H1 (cell line): ENCODE results near the gene IARS2. TPM values are rescaled to one million over a fixed set of nuclear protein-coding genes. Genes with fewer than 3 reads are reported as not detected.

ENCODE experiments used
- CTCF ChIA-PET: fragments of 300-600 bp; sonication (Branson Sonifier 250); formaldehyde crosslinking; loops from one replicate; lab custom pipeline; 2021; ENCODE audit not compliant: partially characterized antibody; lab: Charles Lee
- POLR2A ChIA-PET: fragments of 300-600 bp; sonication (Branson Sonifier 250); formaldehyde crosslinking; loops from one replicate; lab custom pipeline; 2021; ENCODE audit warnings: inconsistent platforms; ENCODE audit not compliant: partially characterized antibody; lab: Charles Lee
- DNase-seq, 2 experiments: peaks; one replicate each; pipeline versions ENCODE4 v3.0.0 to v3.0.0-alpha.2; 2010 to 2022; ENCODE audit warnings: low spot score in 2 of 2, low read depth in 1 of 2, mixed read lengths in 1 of 2
- FAIRE-seq: peaks from 2 replicates; lab custom pipeline; 2011; peaks lifted over from hg19 to GRCh38; lab: Jason Lieb, UNC
- H2AFZ ChIP-seq: 2 replicates; pipeline ENCODE4 v1.8.1; 2012; ENCODE audit warnings: low read length, inconsistent platforms
- H2AK5ac ChIP-seq: 2 replicates; pipeline ENCODE4 v1.6.1; 2013; ENCODE audit warnings: low read depth, low read length
- H2BK120ac ChIP-seq: replicated peaks from 2 replicates; pipeline ENCODE3; 2013; ENCODE audit warnings: low read depth, low read length, inconsistent platforms
- H2BK12ac ChIP-seq: 2 replicates; pipeline ENCODE4 v1.6.1; 2013; ENCODE audit warnings: low read depth, low read length
- H2BK15ac ChIP-seq: 2 replicates; pipeline ENCODE4 v1.6.1; 2013; ENCODE audit warnings: low read length
- H2BK20ac ChIP-seq: 2 replicates; pipeline ENCODE4 v1.6.1; 2013; ENCODE audit warnings: low read length
- H2BK5ac ChIP-seq: 2 replicates; pipeline ENCODE4 v1.6.1; 2013; ENCODE audit warnings: low read depth, low read length
- H3K14ac ChIP-seq: 2 replicates; pipeline ENCODE4 v1.6.1; 2013; ENCODE audit warnings: inconsistent platforms; ENCODE audit not compliant: insufficient read length
- H3K18ac ChIP-seq: 2 replicates; pipeline ENCODE4 v1.6.1; 2013; ENCODE audit warnings: low read length; ENCODE audit errors: extremely low read depth
- H3K23ac ChIP-seq: 2 replicates; pipeline ENCODE4 v1.6.1; 2013; ENCODE audit warnings: inconsistent platforms; ENCODE audit not compliant: insufficient read length
- H3K23me2 ChIP-seq: 2 replicates; pipeline ENCODE4 v1.6.1; 2013; ENCODE audit warnings: low read depth, low read length
- H3K27ac ChIP-seq: 2 replicates; pipeline ENCODE4 v1.6.1; 2011; ENCODE audit warnings: low read depth, low read length, inconsistent platforms
- H3K27me3 ChIP-seq, 4 experiments: replicated peaks in 1 of 4; 1 replicate in 1 of 4; 2 replicates in 3 of 4; pipeline versions ENCODE4 v1.6.1 to v1.8.1; 2011 to 2013; ENCODE audit warnings: low read length in 3 of 4, mild to moderate bottlenecking in 3 of 4, inconsistent platforms in 2 of 4, mixed read lengths in 2 of 4, moderate library complexity in 1 of 4; ENCODE audit not compliant: control insufficient read depth in 3 of 4, insufficient read depth in 3 of 4; ENCODE audit errors: extremely low read depth in 1 of 4
- H3K36me3 ChIP-seq, 4 experiments: 2 replicates each; pipeline versions ENCODE4 v1.6.1 to v1.8.1; 2011 to 2013; ENCODE audit warnings: mild to moderate bottlenecking in 4 of 4, low read length in 3 of 4, moderate library complexity in 2 of 4, control low read depth in 1 of 4, inconsistent platforms in 1 of 4; ENCODE audit not compliant: insufficient read depth in 4 of 4, control insufficient read depth in 2 of 4
- H3K4ac ChIP-seq: replicated peaks from 2 replicates; pipeline ENCODE3; 2013; ENCODE audit warnings: low read length, low read depth, mixed read lengths, inconsistent platforms; ENCODE audit not compliant: insufficient read length
- H3K4me1 ChIP-seq, 4 experiments: replicated peaks in 1 of 4; 1 replicate in 1 of 4; 2 replicates in 3 of 4; pipeline versions ENCODE4 v1.6.1 to v1.8.1; 2011 to 2013; ENCODE audit warnings: low read length in 3 of 4, inconsistent platforms in 2 of 4, mixed read lengths in 1 of 4; ENCODE audit not compliant: insufficient read depth in 4 of 4, control insufficient read depth in 3 of 4
- H3K4me2 ChIP-seq, 2 experiments: 2 replicates each; pipeline versions ENCODE4 v1.6.1 to v1.8.1; 2011 to 2013; ENCODE audit warnings: low read depth in 2 of 2, low read length in 2 of 2, control low read depth in 1 of 2, inconsistent platforms in 1 of 2, mild to moderate bottlenecking in 1 of 2; ENCODE audit not compliant: insufficient read depth in 1 of 2
- H3K4me3 ChIP-seq, 4 experiments: fragments of 200-600, 300-600 bp in 1 of 4; sonication (generic), shearing (Covaris generic), sonication (Bioruptor Twin) in 1 of 4; 2 replicates each; pipeline versions ENCODE4 v1.5.1 to v1.8.1; 2011 to 2016; ENCODE audit warnings: low read length in 4 of 4, low read depth in 3 of 4, control low read depth in 2 of 4, inconsistent platforms in 2 of 4, mild to moderate bottlenecking in 2 of 4, mixed read lengths in 1 of 4, moderate library complexity in 1 of 4; ENCODE audit not compliant: insufficient read depth in 2 of 4; ENCODE audit errors: extremely low read depth in 1 of 4
- H3K56ac ChIP-seq: replicated peaks from 2 replicates; pipeline ENCODE3; 2013; ENCODE audit warnings: low read depth, mild to moderate bottlenecking, mixed read lengths, low read length, inconsistent platforms; ENCODE audit not compliant: insufficient read length
- H3K79me1 ChIP-seq: 2 replicates; pipeline ENCODE4 v1.6.1; 2013; ENCODE audit warnings: low read depth, low read length, control low read depth
- H3K79me2 ChIP-seq, 2 experiments: 2 replicates each; pipeline versions ENCODE4 v1.6.1 to v1.8.1; 2012 to 2013; ENCODE audit warnings: low read length in 2 of 2, mild to moderate bottlenecking in 2 of 2, inconsistent platforms in 1 of 2; ENCODE audit not compliant: insufficient read depth in 2 of 2, control insufficient read depth in 1 of 2
- H3K9ac ChIP-seq, 4 experiments: replicated peaks in 1 of 4; 1 replicate in 1 of 4; 2 replicates in 3 of 4; pipeline versions ENCODE4 v1.6.1 to v1.8.1; 2011 to 2013; ENCODE audit warnings: low read depth in 3 of 4, low read length in 3 of 4, control low read depth in 2 of 4, mild to moderate bottlenecking in 2 of 4, moderate library complexity in 2 of 4, inconsistent platforms in 1 of 4; ENCODE audit errors: extremely low read depth in 1 of 4
- H3K9me3 ChIP-seq, 2 experiments: 2 replicates each; pipeline versions ENCODE4 v1.6.1 to v1.8.1; 2012 to 2013; ENCODE audit warnings: mild to moderate bottlenecking in 2 of 2, moderate library complexity in 2 of 2, control low read depth in 1 of 2, inconsistent platforms in 1 of 2, low read depth in 1 of 2, low read length in 1 of 2, mixed read lengths in 1 of 2; ENCODE audit not compliant: insufficient read depth in 2 of 2
- H4K20me1 ChIP-seq, 2 experiments: replicated peaks in 1 of 2; 2 replicates each; pipeline versions ENCODE3 to v1.8.1; 2011 to 2013; ENCODE audit warnings: inconsistent platforms in 2 of 2, low read length in 2 of 2, mild to moderate bottlenecking in 1 of 2; ENCODE audit not compliant: insufficient read depth in 2 of 2, control insufficient read depth in 1 of 2
- H4K5ac ChIP-seq: 2 replicates; pipeline ENCODE4 v1.6.1; 2013; ENCODE audit warnings: low read length, low read depth, mixed read lengths, inconsistent platforms; ENCODE audit not compliant: insufficient read length
- H4K8ac ChIP-seq: 2 replicates; pipeline ENCODE4 v1.8.0; 2013; ENCODE audit warnings: mild to moderate bottlenecking, moderate library complexity, low read length, inconsistent platforms; ENCODE audit not compliant: insufficient read depth; ENCODE audit errors: extremely low read depth
- H4K91ac ChIP-seq: replicated peaks from 2 replicates; pipeline ENCODE3; 2013; ENCODE audit warnings: low read length, mixed read lengths, inconsistent platforms; ENCODE audit not compliant: insufficient read length
- BACH1 ChIP-seq: IDR thresholded peaks from 2 replicates; pipeline ENCODE4 v1.6.1; 2012; ENCODE audit warnings: low read length, improper control_type of control experiment
- E2F6 ChIP-seq: IDR thresholded peaks from 2 replicates; pipeline ENCODE4 v1.6.1; 2012; ENCODE audit warnings: inconsistent platforms
- GABPA ChIP-seq: IDR thresholded peaks from 2 replicates; pipeline ENCODE4 v1.6.1; 2011; ENCODE audit warnings: mild to moderate bottlenecking, low read length, moderate library complexity, borderline replicate concordance; ENCODE audit not compliant: insufficient read depth
- HDAC2 ChIP-seq, 2 experiments: fragments of 300-600 bp in 1 of 2; sonication (generic) in 1 of 2; IDR thresholded peaks; 2 replicates each; pipeline ENCODE4 v1.6.1; 2011 to 2012; ENCODE audit warnings: low read depth in 2 of 2, low read length in 2 of 2, mild to moderate bottlenecking in 2 of 2, moderate library complexity in 2 of 2, borderline replicate concordance in 1 of 2, inconsistent platforms in 1 of 2
- HDAC6 ChIP-seq: IDR thresholded peaks from one replicate; pipeline ENCODE4 v1.7.1; 2012; ENCODE audit warnings: low read depth, mild to moderate bottlenecking, inconsistent platforms, low read length, moderate library complexity
- KDM4A ChIP-seq: IDR thresholded peaks from one replicate; pipeline ENCODE4 v1.7.1; 2012; ENCODE audit warnings: low read depth, mild to moderate bottlenecking, moderate library complexity, low read length, inconsistent platforms; ENCODE audit not compliant: severe bottlenecking
- NANOG ChIP-seq: IDR thresholded peaks from 2 replicates; pipeline ENCODE4 v1.6.1; 2011; ENCODE audit warnings: low read length, low read depth, mild to moderate bottlenecking, inconsistent platforms; ENCODE audit not compliant: insufficient read depth, poor library complexity, severe bottlenecking
- POLR2A ChIP-seq, 2 experiments: IDR thresholded peaks; 1 replicate in 1 of 2; 2 replicates in 1 of 2; pipeline ENCODE4 v1.6.1; 2011; ENCODE audit warnings: low read depth in 2 of 2, low read length in 2 of 2, mild to moderate bottlenecking in 2 of 2; ENCODE audit errors: control extremely low read depth in 1 of 2
- RAD21 ChIP-seq, 2 experiments: IDR thresholded peaks in 1 of 2; conservative IDR thresholded peaks in 1 of 2; 2 replicates each; pipeline ENCODE4 v1.6.1; 2011; ENCODE audit warnings: low read depth in 2 of 2, low read length in 2 of 2, improper control_type of control experiment in 1 of 2, inconsistent platforms in 1 of 2, mild to moderate bottlenecking in 1 of 2, moderate library complexity in 1 of 2
- RXRA ChIP-seq: IDR thresholded peaks from 2 replicates; pipeline ENCODE4 v1.6.1; 2011; ENCODE audit warnings: low read depth, mild to moderate bottlenecking, low read length, moderate library complexity; ENCODE audit not compliant: insufficient read depth
- SAP30 ChIP-seq: fragments of 300-600 bp; sonication (generic); IDR thresholded peaks from 2 replicates; pipeline ENCODE4 v1.7.1; 2012; ENCODE audit warnings: low read length, moderate library complexity, mild to moderate bottlenecking, inconsistent platforms; ENCODE audit not compliant: insufficient read depth, insufficient replicate concordance
- TBP ChIP-seq: IDR thresholded peaks from 2 replicates; pipeline ENCODE4 v1.6.1; 2011; ENCODE audit warnings: low read depth, low read length, improper control_type of control experiment
- WGBS, 2 experiments: shearing (Covaris generic) in 1 of 2; methylation state at CpG; one replicate each; pipeline versions ENCODE4 v1.1.6 to v1.1.7; 2013 to 2015; ENCODE audit warnings: low lambda C conversion rate in 2 of 2, mixed read lengths in 2 of 2, inconsistent platforms in 1 of 2, low coverage in 1 of 2, missing lambda C conversion rate in 1 of 2; ENCODE audit not compliant: insufficient replicate concordance in 2 of 2, insufficient coverage in 1 of 2, insufficient read length in 1 of 2; ENCODE audit errors: extremely low coverage in 1 of 2, missing lambda C conversion rate in 1 of 2; 5-methylcytosine and 5-hydroxymethylcytosine counted together
- polyA plus RNA-seq, 7 experiments: library from polyadenylated mRNA; depleted of rRNA in 3 of 7; stranded (reverse) in 5 of 7; unstranded in 2 of 7; fragments of >200 nt in 5 of 7; fragments of 200-250 nt in 2 of 7; gene quantifications; 1 replicate in 5 of 7; 2 replicates in 1 of 7; 4 replicates in 1 of 7; pipeline versions ENCODE4 v1.2.1 to v1.2.3, GENCODE V29; 2011 to 2013; ENCODE audit warnings: missing spikeins in 2 of 7, mixed read lengths in 2 of 7
- total RNA-seq: library from RNA; stranded (reverse); fragmentation: NEBNext Ultra II Directional; extraction: Animal tissue kit (Norgen Biotek cat#: 25700); gene quantifications from 2 replicates; pipeline ENCODE4 v1.2.1, GENCODE V29; 2021

Gene IARS2
- total and polyA plus RNA-seq, 2 of the 8 experiments (the other 6 are each of a cell fraction or from before 2014, with no cell fraction given), result 15.0 to 69.8 TPM

DNA sequence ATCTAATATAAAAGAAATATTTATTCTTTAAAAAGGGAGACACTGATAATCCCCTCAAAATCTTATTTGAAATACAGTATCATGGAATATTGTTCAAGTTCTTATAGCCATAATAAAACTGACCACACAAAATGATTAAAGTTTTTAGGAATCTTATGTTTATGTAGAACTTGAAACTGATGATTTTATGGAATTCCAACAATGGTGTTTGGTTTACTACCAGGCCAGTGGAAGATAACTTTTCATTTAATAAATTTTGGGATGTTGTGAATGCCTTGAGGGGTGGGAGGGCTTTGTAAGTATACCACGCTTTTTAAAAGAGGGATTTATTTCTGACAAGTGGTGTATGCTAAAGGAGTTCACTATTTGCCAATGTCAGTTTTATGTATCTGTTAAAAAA is 90.6 kb downstream of the IARS2 start:
- H2AFZ ChIP-seq, result no peak overlapping the region
- FAIRE-seq (no peak), DNase-seq (no peak)
- no peaks in the 10 kb centered on the region for H3K9me3 ChIP-seq
- H2BK20ac ChIP-seq, result no peak overlapping the region
- no peak overlapping the region for H3K18ac ChIP-seq
- no peak overlapping the region for H3K27ac ChIP-seq
- H4K5ac ChIP-seq, result no peak overlapping the region
- H3K79me2 ChIP-seq, result no peaks in the 10 kb centered on the region
- H4K20me1 ChIP-seq, result no peaks in the 10 kb centered on the region
- no peak overlapping the region for H3K4ac ChIP-seq
- H3K36me3 ChIP-seq, result peaks cover 3 to 57% (median 17%) of the 10 kb centered on the region in 4 experiments; a peak in 7 of 8 replicates
- no peak overlapping the region for H4K8ac ChIP-seq
- no peak overlapping the region for H3K23ac ChIP-seq
- H2AK5ac ChIP-seq, result no peak overlapping the region
- 87% methylated on average over 1 of the region's 1 CpG; no CpG with 5 or more reads in 1 of the 2 experiments for WGBS, 2 experiments
- no peaks in the 10 kb centered on the region for H3K23me2 ChIP-seq
- no peak overlapping the region for H2BK5ac ChIP-seq
- ChIA-PET CTCF (interaction anchor here (0.6 to 1.0 kb wide), 4 partner anchors 24 to 549 kb away, joined by 3 to 5 read pairs (median 3); no protein-coding TSS in a partner anchor), POLR2A (interaction anchor here (0.6 kb wide), 1 partner anchor 147 kb away, joined by 3 read pairs; no protein-coding TSS in a partner anchor)
- H3K4me2 ChIP-seq, result no peak overlapping the region
- H3K4me3 ChIP-seq, result no peak overlapping the region
- no peak overlapping the region for H3K9ac ChIP-seq
- no peak overlapping the region for H3K56ac ChIP-seq
- no peaks in the 10 kb centered on the region for H3K4me1 ChIP-seq
- H2BK15ac ChIP-seq, result no peak overlapping the region
- no peak overlapping the region for H4K91ac ChIP-seq
- H3K14ac ChIP-seq, result no peak overlapping the region
- H3K27me3 ChIP-seq, result no peaks in the 10 kb centered on the region
- no peaks in the 10 kb centered on the region for H3K79me1 ChIP-seq
- no peak overlapping the region for H2BK120ac ChIP-seq
- no peak overlapping the region for H2BK12ac ChIP-seq
- TF ChIP-seq TBP (no peak), KDM4A (no peak), HDAC6 (no peak), HDAC2 (IDR thresholded peaks at IDR 0.05; ENCODE audit: borderline replicate concordance in 1 of 2, low read depth in 2 of 2, low read length in 2 of 2) (no peak), E2F6 (no peak), BACH1 (no peak), NANOG (no peak), POLR2A (IDR thresholded peaks at IDR 0.05; ENCODE audit: control extremely low read depth in 1 of 2, low read depth in 2 of 2, low read length in 2 of 2) (no peak), RAD21 (IDR thresholded peaks at IDR 0.05 in 1 of 2, conservative IDR thresholded peaks at IDR 0.05 in 1 of 2; ENCODE audit: low read depth in 2 of 2, low read length in 2 of 2) (no peak), GABPA (no peak), SAP30 (no peak), RXRA (no peak)
